Fibroblast of skin of scalp (primary cell): ENCODE measurements around the gene ZNF541.

Experiments
- DNase-seq: peaks from one replicate; pipeline ENCODE4 v3.0.0-alpha.2; 2013

Gene ZNF541

GRCh38 chr19:47542030-47542475, 30.9 kb downstream of the ZNF541 start:
- DNase-seq = peak; percentile 47

- DNase-seq = no peak
Measured at GRCh38 chr19:47541518-47541917, 31.4 kb downstream of the ZNF541 start.

- DNase-seq = peak; percentile 59
Measured at GRCh38 chr19:47540748-47541147, 32.2 kb downstream of the ZNF541 start.

GRCh38 chr19:47539747-47540311, 33.1 kb downstream of the ZNF541 start:
- no peak for DNase-seq

GRCh38 chr19:47538812-47539211, 34.1 kb downstream of the ZNF541 start:
- DNase-seq = no peak

- no peak for DNase-seq
Measured at GRCh38 chr19:47537493-47537892, 35.5 kb downstream of the ZNF541 start.

GRCh38 chr19:47534628-47535027, 38.3 kb downstream of the ZNF541 start:
- DNase-seq = no peak

GRCh38 chr19:47531640-47532387, 41.1 kb downstream of the ZNF541 start:
- no peak for DNase-seq

GRCh38 chr19:47529018-47529742, 43.8 kb downstream of the ZNF541 start:
- DNase-seq = no peak

- DNase-seq = no peak
Measured at GRCh38 chr19:47526798-47527197, 46.1 kb downstream of the ZNF541 start.

GRCh38 chr19:47523473-47523872, 49.5 kb downstream of the ZNF541 start:
- no peak for DNase-seq
